IMR-90 (cell line): ENCODE results near the gene RPL26. TPM values are rescaled to one million over a fixed set of nuclear protein-coding genes. Genes with fewer than 3 reads are reported as not detected.

Experiments used
- ATAC-seq: fragments of 200-7000 bp; cut with Tn5 transposase; 2 replicates; pipeline ENCODE4 v1.9.1; 2020; ENCODE audit warnings: low read depth, mild to moderate bottlenecking, moderate library complexity
- BruUV-seq: library from RNA; stranded (reverse); fragments of 400-500 nt; replicated peaks from 2 replicates; lab custom pipeline; 2021; lab: Mats Ljungman, UMichigan
- CTCF ChIA-PET: fragments of 300-600 bp; formaldehyde crosslinking; extraction: SDS; loops from one replicate; lab custom pipeline; 2021; ENCODE audit warnings: antibody characterized with exemption; lab: Yijun Ruan, JAX
- POLR2A ChIA-PET: fragments of 300-600 bp; sonication (Branson Sonifier 250); formaldehyde crosslinking; loops from one replicate; lab custom pipeline; 2022; ENCODE audit warnings: antibody characterized with exemption; ENCODE audit not compliant: unreplicated experiment; lab: Charles Lee
- DNase-seq: peaks from one replicate; pipeline ENCODE4 v3.0.0; 2013
- H2AFZ ChIP-seq: replicated peaks from 2 replicates; pipeline ENCODE3; 2013; ENCODE audit warnings: low read length, mild to moderate bottlenecking; ENCODE audit not compliant: poor library complexity
- H2AK5ac ChIP-seq: 2 replicates; pipeline ENCODE4 v1.6.1; 2013; ENCODE audit warnings: low read depth, low read length, inconsistent platforms
- H2AK9ac ChIP-seq: replicated peaks from 2 replicates; pipeline ENCODE3; 2013; ENCODE audit warnings: mild to moderate bottlenecking, low read depth, low read length, moderate library complexity; ENCODE audit not compliant: poor library complexity
- H2BK120ac ChIP-seq: 2 replicates; pipeline ENCODE4 v1.6.1; 2013; ENCODE audit warnings: low read depth, low read length, inconsistent platforms
- H2BK15ac ChIP-seq: 3 replicates; pipeline ENCODE4 v1.6.1; 2013; ENCODE audit warnings: low read depth, low read length, inconsistent platforms
- H2BK20ac ChIP-seq: 2 replicates; pipeline ENCODE4 v1.6.1; 2013; ENCODE audit warnings: low read depth, mild to moderate bottlenecking, inconsistent platforms, low read length, moderate library complexity
- H2BK5ac ChIP-seq: 2 replicates; pipeline ENCODE4 v1.6.1; 2013; ENCODE audit warnings: mild to moderate bottlenecking, low read depth, low read length, inconsistent platforms; ENCODE audit not compliant: poor library complexity, severe bottlenecking
- H3K14ac ChIP-seq: replicated peaks from 2 replicates; pipeline ENCODE4 v1.6.1; 2013; ENCODE audit warnings: low read depth, low read length, inconsistent platforms
- H3K18ac ChIP-seq: 2 replicates; pipeline ENCODE4 v1.6.1; 2013; ENCODE audit warnings: low read depth, low read length, control low read depth
- H3K23ac ChIP-seq: 2 replicates; pipeline ENCODE4 v1.6.1; 2013; ENCODE audit warnings: low read depth, low read length, inconsistent platforms
- H3K27ac ChIP-seq: 2 replicates; pipeline ENCODE4 v1.5.1; 2013; ENCODE audit warnings: mild to moderate bottlenecking, control low read depth, low read length; ENCODE audit not compliant: insufficient read depth
- H3K27me3 ChIP-seq: 2 replicates; pipeline ENCODE4 v1.6.1; 2013; ENCODE audit warnings: low read length; ENCODE audit not compliant: control insufficient read depth, insufficient read depth
- H3K36me3 ChIP-seq: 2 replicates; pipeline ENCODE4 v1.6.1; 2013; ENCODE audit warnings: low read length, mixed read lengths; ENCODE audit not compliant: control insufficient read depth, insufficient read depth
- H3K4ac ChIP-seq: 2 replicates; pipeline ENCODE4 v1.6.1; 2013; ENCODE audit warnings: low read depth, low read length, inconsistent platforms
- H3K4me1 ChIP-seq: 2 replicates; pipeline ENCODE4 v1.6.1; 2013; ENCODE audit warnings: low read length, mixed read lengths; ENCODE audit not compliant: control insufficient read depth, insufficient read depth
- H3K4me2 ChIP-seq: 2 replicates; pipeline ENCODE4 v1.6.1; 2013; ENCODE audit warnings: low read depth, mild to moderate bottlenecking, control low read depth, low read length, moderate library complexity
- H3K4me3 ChIP-seq: 2 replicates; pipeline ENCODE4 v1.5.1; 2013; ENCODE audit warnings: low read depth, mild to moderate bottlenecking, control low read depth, low read length, moderate library complexity; ENCODE audit not compliant: insufficient read depth
- H3K56ac ChIP-seq: 2 replicates; pipeline ENCODE4 v1.6.1; 2013; ENCODE audit warnings: low read length, inconsistent platforms; ENCODE audit not compliant: insufficient read depth; ENCODE audit errors: extremely low read depth
- H3K79me1 ChIP-seq, 2 experiments: 2 replicates each; pipeline ENCODE4 v1.6.1; 2013; ENCODE audit warnings: low read length in 2 of 2, inconsistent platforms in 1 of 2, low read depth in 1 of 2
- H3K9ac ChIP-seq: 2 replicates; pipeline ENCODE4 v1.6.1; 2013; ENCODE audit warnings: low read depth, low read length, control low read depth
- H3K9me1 ChIP-seq: 2 replicates; pipeline ENCODE4 v1.6.1; 2013; ENCODE audit warnings: low read length, inconsistent platforms; ENCODE audit not compliant: insufficient read depth
- H3K9me3 ChIP-seq: 2 replicates; pipeline ENCODE4 v1.6.1; 2013; ENCODE audit warnings: low read length; ENCODE audit not compliant: control insufficient read depth, insufficient read depth
- H4K20me1 ChIP-seq: 2 replicates; pipeline ENCODE4 v1.6.1; 2013; ENCODE audit warnings: low read length, inconsistent platforms; ENCODE audit not compliant: insufficient read depth
- H4K5ac ChIP-seq: 2 replicates; pipeline ENCODE4 v1.6.1; 2013; ENCODE audit warnings: mild to moderate bottlenecking, low read depth, low read length, control low read depth
- H4K8ac ChIP-seq, 2 experiments: 2 replicates each; pipeline ENCODE4 v1.6.1; 2013; ENCODE audit warnings: low read depth in 2 of 2, low read length in 2 of 2, control low read depth in 1 of 2, inconsistent platforms in 1 of 2
- H4K91ac ChIP-seq: 2 replicates; pipeline ENCODE4 v1.6.1; 2013; ENCODE audit warnings: low read depth, low read length, inconsistent platforms; ENCODE audit not compliant: insufficient read depth
- BHLHE40 ChIP-seq: fragments of 150-350 bp; IDR thresholded peaks from 2 replicates; pipeline ENCODE4 v1.6.1; 2016; ENCODE audit warnings: mild to moderate bottlenecking, low read depth, low read length
- CEBPB ChIP-seq: IDR thresholded peaks from 2 replicates; pipeline ENCODE4 v1.6.1; 2012; ENCODE audit warnings: low read depth, low read length, improper control_type of control experiment
- CHD1 ChIP-seq: IDR thresholded peaks from 2 replicates; pipeline ENCODE4 v1.6.1; 2012; ENCODE audit warnings: low read depth, low read length, improper control_type of control experiment
- CTCF ChIP-seq: conservative IDR thresholded peaks from 2 replicates; pipeline ENCODE4 v1.5.1; 2012; ENCODE audit warnings: mild to moderate bottlenecking, low read depth, low read length, improper control_type of control experiment
- ELK1 ChIP-seq: fragments of 150-350 bp; IDR thresholded peaks from 2 replicates; pipeline ENCODE4 v1.6.1; 2016; ENCODE audit warnings: low read depth, mild to moderate bottlenecking, low read length, moderate library complexity, borderline replicate concordance
- FOS ChIP-seq: fragments of 150-350 bp; IDR thresholded peaks from 2 replicates; pipeline ENCODE4 v1.6.1; 2016; ENCODE audit warnings: low read depth, low read length
- MAZ ChIP-seq: IDR thresholded peaks from 2 replicates; pipeline ENCODE4 v1.6.1; 2012; ENCODE audit warnings: low read depth, mild to moderate bottlenecking, low read length, improper control_type of control experiment, moderate library complexity, borderline replicate concordance
- MXI1 ChIP-seq: IDR thresholded peaks from 2 replicates; pipeline ENCODE4 v1.6.1; 2012; ENCODE audit warnings: low read depth, mild to moderate bottlenecking, low read length, moderate library complexity, borderline replicate concordance
- NFE2L2 ChIP-seq: fragments of 150-350 bp; IDR thresholded peaks from 2 replicates; pipeline ENCODE4 v1.6.1; 2016; ENCODE audit warnings: low read depth, mild to moderate bottlenecking, low read length
- POLR2A ChIP-seq: IDR thresholded peaks from 2 replicates; pipeline ENCODE4 v1.6.1; 2012; ENCODE audit warnings: mild to moderate bottlenecking, low read depth, low read length
- RCOR1 ChIP-seq: IDR thresholded peaks from 2 replicates; pipeline ENCODE4 v1.6.1; 2012; ENCODE audit warnings: mild to moderate bottlenecking, low read length, improper control_type of control experiment; ENCODE audit not compliant: insufficient replicate concordance
- RFX5 ChIP-seq: IDR thresholded peaks from 2 replicates; pipeline ENCODE4 v1.8.0; 2012; ENCODE audit warnings: low read depth, mild to moderate bottlenecking, low read length, moderate library complexity
- SMC3 ChIP-seq: fragments of 150-350 bp; IDR thresholded peaks from 2 replicates; pipeline ENCODE4 v1.6.1; 2016; ENCODE audit warnings: low read depth, mild to moderate bottlenecking, antibody characterized with exemption, low read length, moderate library complexity
- WGBS, 2 experiments: methylation state at CpG; one replicate each; pipeline versions ENCODE4 v1.1.5 to v1.1.7; 2013; ENCODE audit warnings: missing lambda C conversion rate in 2 of 2; ENCODE audit not compliant: insufficient read length in 1 of 2; ENCODE audit errors: extremely low coverage in 2 of 2; 5-methylcytosine and 5-hydroxymethylcytosine counted together
- dilution Hi-C: fragments of 300-500 bp; cut with HindIII; formaldehyde crosslinking; loops from one replicate; pipeline ENCODE4 v1.14.3; 2018; ENCODE audit warnings: low sequenced_read_pairs; ENCODE audit not compliant: unreplicated experiment
- in situ Hi-C: fragments of 300-500 bp; cut with MboI; formaldehyde crosslinking; loops from 3 replicates; pipeline ENCODE4 v1.14.3; 2019; ENCODE audit warnings: low sequenced_read_pairs, inconsistent platforms, mixed read lengths
- intact Hi-C: fragments of 100-400 bp; cut with micrococcal nuclease; formaldehyde crosslinking; loops from 2 replicates; pipeline ENCODE4 v1.10.0; 2022
- polyA plus RNA-seq, 3 experiments: library from polyadenylated mRNA; depleted of rRNA; stranded (reverse); fragments of >200 nt; gene quantifications; 2 replicates each; pipeline ENCODE4 v1.2.3, GENCODE V29; 2012; ENCODE audit warnings: low replicate concordance in 1 of 3
- total RNA-seq: library from RNA; depleted of rRNA; stranded (reverse); fragments of >200 nt; gene quantifications from 2 replicates; pipeline ENCODE4 v1.2.3, GENCODE V29; 2012
- TF ChIP-seq, protein P1 (sequence below): fragments of 150-350 bp; IDR thresholded peaks from 2 replicates; pipeline ENCODE4 v1.6.1; 2017; ENCODE audit warnings: mild to moderate bottlenecking, antibody characterized with exemption, low read length, low read depth

The RPL26 gene
- total and polyA plus RNA-seq, 2 of the 4 experiments (the other 2 are of a cell fraction): 4,763 to 5,013 TPM

DNA sequence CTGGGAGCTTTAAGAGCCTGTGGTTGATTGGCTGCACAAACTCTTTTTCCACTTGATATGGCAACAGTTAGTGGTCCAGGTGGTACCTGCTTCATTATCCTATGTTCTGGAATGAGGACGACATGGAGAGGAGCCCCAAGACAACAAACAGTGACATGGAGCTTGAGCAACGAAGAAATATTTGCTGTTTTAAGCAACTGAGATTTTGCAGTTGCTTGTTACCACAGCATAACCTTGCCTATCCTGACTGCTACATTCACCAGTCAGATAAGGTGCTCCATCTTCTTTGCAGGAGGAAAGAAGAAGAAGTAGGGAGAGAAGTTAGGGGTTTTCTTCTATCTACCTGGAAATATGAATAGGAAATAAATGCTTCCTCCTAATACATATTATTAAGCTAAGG, 50.9 kb downstream of the RPL26 start:
- Histone ChIP-seq H4K91ac (no peak overlapping the region), H3K27ac (no peak overlapping the region), H3K23ac (no peak overlapping the region), H3K4me3 (no peak overlapping the region), H3K18ac (no peak overlapping the region), H3K4me2 (no peak overlapping the region), H3K79me1 (no peaks in the 10 kb centered on the region), H3K4ac (no peak overlapping the region), H2BK20ac (no peak overlapping the region), H4K5ac (no peak overlapping the region), H2BK15ac (no peak overlapping the region), H2AFZ (no peak overlapping the region), H2AK5ac (no peak overlapping the region), H3K4me1 (no peaks in the 10 kb centered on the region; the same call in 1 of the 2 replicates), H4K8ac (no peak overlapping the region), H3K56ac (no peak overlapping the region), H3K27me3 (peaks cover 11% of the 10 kb centered on the region; the same call in 1 of the 2 replicates), H3K36me3 (no peaks in the 10 kb centered on the region), H2BK120ac (no peak overlapping the region), H4K20me1 (no peaks in the 10 kb centered on the region), H3K9me3 (no peaks in the 10 kb centered on the region), H3K9ac (no peak overlapping the region), H3K9me1 (no peaks in the 10 kb centered on the region), H2AK9ac (no peak overlapping the region), H3K14ac (no peak overlapping the region), H2BK5ac (no peak overlapping the region)
- in situ Hi-C loops (no loop called here), dilution Hi-C loops (no loop called here), intact Hi-C loops (no loop called here)
- no peak for ATAC-seq
- ChIA-PET CTCF (no interaction called here), POLR2A (interaction anchor here (0.5 kb wide), 1 partner anchor 891 kb away, joined by 7 read pairs; no protein-coding TSS in a partner anchor)
- DNase-seq: no peak
- WGBS, 2 experiments: 50% methylated on average over 1 of the region's 2 CpGs; no CpG with 5 or more reads in 1 of the 2 experiments
- no TSS peak for BruUV-seq
- TF ChIP-seq CHD1: no peak
- no peak for TF ChIP-seq BHLHE40
- no peak for TF ChIP-seq ELK1
- TF ChIP-seq, protein P1, sequence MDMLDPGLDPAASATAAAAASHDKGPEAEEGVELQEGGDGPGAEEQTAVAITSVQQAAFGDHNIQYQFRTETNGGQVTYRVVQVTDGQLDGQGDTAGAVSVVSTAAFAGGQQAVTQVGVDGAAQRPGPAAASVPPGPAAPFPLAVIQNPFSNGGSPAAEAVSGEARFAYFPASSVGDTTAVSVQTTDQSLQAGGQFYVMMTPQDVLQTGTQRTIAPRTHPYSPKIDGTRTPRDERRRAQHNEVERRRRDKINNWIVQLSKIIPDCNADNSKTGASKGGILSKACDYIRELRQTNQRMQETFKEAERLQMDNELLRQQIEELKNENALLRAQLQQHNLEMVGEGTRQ: no peak
- no peak for TF ChIP-seq CTCF
- no peak for TF ChIP-seq RCOR1
- no peak for TF ChIP-seq SMC3
- TF ChIP-seq RFX5: no peak
- TF ChIP-seq CEBPB: no peak
- TF ChIP-seq MAZ: no peak
- no peak for TF ChIP-seq MXI1
- no peak for TF ChIP-seq FOS
- TF ChIP-seq NFE2L2: no peak
- no peak for TF ChIP-seq POLR2A
